ENCODE measurements around the gene DNAI1.
"Not testable (repeated sequence)": the region's sequence is repeated elsewhere in the genome, so short reads cannot be mapped to it uniquely, and the experiment has no call there.

DNA sequence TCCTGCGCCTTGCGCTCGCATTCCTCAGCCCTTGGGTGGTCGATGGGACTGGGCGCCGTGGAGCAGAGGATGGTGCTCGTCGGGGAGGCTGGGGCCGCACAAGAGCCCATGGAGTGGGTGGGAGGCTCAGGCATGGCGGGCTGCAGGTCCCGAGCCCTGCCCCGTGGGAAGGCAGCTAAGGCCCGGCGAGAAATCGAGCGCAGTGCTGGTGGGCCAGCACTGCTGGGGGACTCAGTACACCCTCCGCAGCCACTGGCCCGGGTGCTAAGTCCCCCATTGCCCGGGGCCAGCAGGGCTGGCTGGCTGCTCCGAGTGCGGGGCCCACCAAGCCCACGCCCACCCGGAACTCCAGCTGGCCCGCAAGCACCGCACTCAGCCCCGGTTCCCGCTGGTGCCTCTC, 24.1 kb downstream of the DNAI1 start:
- not testable (repeated sequence) for TF ChIP-seq POLR2A (IDR thresholded peaks at IDR 0.05)
- TF ChIP-seq, protein P1, sequence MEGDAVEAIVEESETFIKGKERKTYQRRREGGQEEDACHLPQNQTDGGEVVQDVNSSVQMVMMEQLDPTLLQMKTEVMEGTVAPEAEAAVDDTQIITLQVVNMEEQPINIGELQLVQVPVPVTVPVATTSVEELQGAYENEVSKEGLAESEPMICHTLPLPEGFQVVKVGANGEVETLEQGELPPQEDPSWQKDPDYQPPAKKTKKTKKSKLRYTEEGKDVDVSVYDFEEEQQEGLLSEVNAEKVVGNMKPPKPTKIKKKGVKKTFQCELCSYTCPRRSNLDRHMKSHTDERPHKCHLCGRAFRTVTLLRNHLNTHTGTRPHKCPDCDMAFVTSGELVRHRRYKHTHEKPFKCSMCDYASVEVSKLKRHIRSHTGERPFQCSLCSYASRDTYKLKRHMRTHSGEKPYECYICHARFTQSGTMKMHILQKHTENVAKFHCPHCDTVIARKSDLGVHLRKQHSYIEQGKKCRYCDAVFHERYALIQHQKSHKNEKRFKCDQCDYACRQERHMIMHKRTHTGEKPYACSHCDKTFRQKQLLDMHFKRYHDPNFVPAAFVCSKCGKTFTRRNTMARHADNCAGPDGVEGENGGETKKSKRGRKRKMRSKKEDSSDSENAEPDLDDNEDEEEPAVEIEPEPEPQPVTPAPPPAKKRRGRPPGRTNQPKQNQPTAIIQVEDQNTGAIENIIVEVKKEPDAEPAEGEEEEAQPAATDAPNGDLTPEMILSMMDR (IDR thresholded peaks at IDR 0.05), result not testable (repeated sequence)

All from tibial nerve (tissue), 3 donors.